A549 (cell line): ENCODE results near the gene PSMC5. TPM values are rescaled to one million over a fixed set of nuclear protein-coding genes. Genes with fewer than 3 reads are reported as not detected.
"Not testable (repeated sequence)": the region's sequence is repeated elsewhere in the genome, so short reads cannot be mapped to it uniquely, and the experiment has no call there.

Experiments
- ATAC-seq, 2 experiments: fragments of 200-7000 bp in 1 of 2; fragments of >200 bp in 1 of 2; cut with Nextera tagmentation in 1 of 2; cut with Tn5 transposase in 1 of 2; 3 replicates each; pipeline versions ENCODE4 v1.8.0 to v1.9.1; 2018 to 2020; ENCODE audit warnings: mild to moderate bottlenecking in 1 of 2, moderate library complexity in 1 of 2
- CTCF ChIA-PET: fragments of 300-600 bp; sonication (Branson Sonifier 250); formaldehyde crosslinking; extraction: SDS; loops from one replicate; lab custom pipeline; 2021; ENCODE audit warnings: antibody characterized with exemption, inconsistent platforms; lab: Yijun Ruan, JAX
- POLR2A ChIA-PET: fragments of 350-600 bp; formaldehyde crosslinking; extraction: SDS; loops from one replicate; lab custom pipeline; 2021; ENCODE audit warnings: antibody characterized with exemption, inconsistent platforms; lab: Yijun Ruan, JAX
- DNase-seq, 2 experiments: peaks; one replicate each; pipeline versions ENCODE4 v3.0.0 to v3.0.0-alpha.2; 2011 to 2016; ENCODE audit warnings: low read depth in 1 of 2, low spot score in 1 of 2
- FAIRE-seq: peaks from 2 replicates; lab custom pipeline; 2011; peaks lifted over from hg19 to GRCh38; lab: Jason Lieb, UNC
- H3K27ac ChIP-seq, 2 experiments: fragments of >200 bp; sonication (Bioruptor Twin); formaldehyde crosslinking; 3 replicates each; pipeline ENCODE4 v1.5.1; 2016 to 2017
- H3K4me1 ChIP-seq: fragments of >200 bp; sonication (Bioruptor Twin); formaldehyde crosslinking; 3 replicates; pipeline ENCODE4 v1.6.1; 2016
- H3K4me2 ChIP-seq: fragments of >200 bp; sonication (Bioruptor Twin); formaldehyde crosslinking; 3 replicates; pipeline ENCODE4 v1.6.1; 2016
- H3K4me3 ChIP-seq: fragments of >200 bp; sonication (Bioruptor Twin); formaldehyde crosslinking; 3 replicates; pipeline ENCODE4 v1.5.1; 2016
- H3K9me3 ChIP-seq: fragments of >200 bp; sonication (Bioruptor Twin); formaldehyde crosslinking; 3 replicates; pipeline ENCODE4 v1.6.1; 2016
- CBX8 ChIP-seq: fragments of 200-600 bp; sonication (generic); IDR thresholded peaks from 2 replicates; pipeline ENCODE4 v1.6.1; 2016
- EHF ChIP-seq: fragments of 250-450 bp; sonication (Bioruptor Pico); IDR thresholded peaks from 2 replicates; pipeline ENCODE4 v1.5.0; 2020; ENCODE audit warnings: mild to moderate bottlenecking
- ESRRA ChIP-seq: fragments of 150-350 bp; IDR thresholded peaks from 2 replicates; pipeline ENCODE4 v1.6.1; 2014; ENCODE audit warnings: mild to moderate bottlenecking, low read length, borderline replicate concordance
- GATA3 ChIP-seq: IDR thresholded peaks from 2 replicates; pipeline ENCODE4 v1.6.1; 2012; ENCODE audit warnings: borderline replicate concordance
- HOXB13 ChIP-seq: fragments of 250-450 bp; sonication (Bioruptor Pico); IDR thresholded peaks from 2 replicates; pipeline ENCODE4 v1.5.0; 2020; ENCODE audit warnings: low read depth, mild to moderate bottlenecking, moderate library complexity
- JUNB ChIP-seq: fragments of >200 bp; sonication (Bioruptor Twin); formaldehyde crosslinking; IDR thresholded peaks from 2 replicates; pipeline ENCODE4 v1.6.1; 2016
- KDM1A ChIP-seq: fragments of 200-600 bp; sonication (generic); IDR thresholded peaks from 2 replicates; pipeline ENCODE4 v1.6.1; 2016; ENCODE audit warnings: low read depth, mild to moderate bottlenecking
- MAZ ChIP-seq: fragments of 150-350 bp; IDR thresholded peaks from 2 replicates; pipeline ENCODE4 v1.6.1; 2014; ENCODE audit warnings: antibody characterized with exemption, low read depth, low read length, borderline replicate concordance
- MYC ChIP-seq: IDR thresholded peaks from 2 replicates; pipeline ENCODE4 v1.6.1; 2012; ENCODE audit warnings: mild to moderate bottlenecking, inconsistent platforms, low read length, improper control_type of control experiment, borderline replicate concordance
- NFE2L2 ChIP-seq: fragments of 150-350 bp; conservative IDR thresholded peaks from 2 replicates; pipeline ENCODE4 v1.6.1; 2014; ENCODE audit warnings: low read length
- POLR2A ChIP-seq: IDR thresholded peaks from 2 replicates; pipeline ENCODE4 v1.6.1; 2012; ENCODE audit warnings: mild to moderate bottlenecking, low read length
- RARB ChIP-seq: fragments of 250-450 bp; sonication (Bioruptor Pico); IDR thresholded peaks from 2 replicates; pipeline ENCODE4 v1.8.0; 2021; ENCODE audit warnings: mild to moderate bottlenecking, moderate library complexity
- RCOR1 ChIP-seq: fragments of 150-350 bp; IDR thresholded peaks from 2 replicates; pipeline ENCODE4 v1.6.1; 2014; ENCODE audit warnings: antibody characterized with exemption, low read length, low read depth
- RFX5 ChIP-seq: fragments of 450-650 bp; IDR thresholded peaks from 2 replicates; pipeline ENCODE4 v1.7.1; 2014; ENCODE audit warnings: antibody characterized with exemption, mild to moderate bottlenecking, moderate library complexity
- RNF2 ChIP-seq: fragments of 200-600 bp; sonication (generic); IDR thresholded peaks from 2 replicates; pipeline ENCODE4 v1.6.1; 2016; ENCODE audit warnings: low read depth, mild to moderate bottlenecking, antibody characterized with exemption, moderate library complexity, borderline replicate concordance
- SMC3 ChIP-seq: fragments of >200 bp; sonication (Bioruptor Twin); formaldehyde crosslinking; IDR thresholded peaks from 3 replicates; pipeline ENCODE4 v1.6.1; 2018; ENCODE audit warnings: inconsistent platforms
- TFCP2L1 ChIP-seq: fragments of 250-450 bp; sonication (Bioruptor Pico); IDR thresholded peaks from 2 replicates; pipeline ENCODE4 v1.5.0; 2021; ENCODE audit warnings: mild to moderate bottlenecking
- TP53 ChIP-seq: fragments of 250-450 bp; sonication (Bioruptor Pico); IDR thresholded peaks from 2 replicates; pipeline ENCODE4 v1.5.0; 2021; ENCODE audit warnings: mild to moderate bottlenecking, moderate library complexity
- ZNF302 ChIP-seq: fragments of 250-450 bp; sonication (Bioruptor Pico); IDR thresholded peaks from 2 replicates; pipeline ENCODE4 v1.9.0; 2021; ENCODE audit warnings: inconsistent platforms, mild to moderate bottlenecking, moderate library complexity
- WGBS: methylation state at CpG from one replicate; pipeline ENCODE4 v1.1.6; 2017; ENCODE audit errors: missing lambda C conversion rate; 5-methylcytosine and 5-hydroxymethylcytosine counted together
- polyA plus RNA-seq, 4 experiments: library from polyadenylated mRNA; depleted of rRNA in 3 of 4; stranded (reverse); fragments of >200 nt; fragmentation: RNase III in 1 of 4; extraction: RNeasy Plus Mini Kit Qiagen cat#74134 plus additional on column Dnase treatment in 1 of 4; gene quantifications; 2 replicates in 3 of 4; 3 replicates in 1 of 4; pipeline ENCODE4 v1.2.3, GENCODE V29; 2011 to 2017
- TF ChIP-seq, protein P1 (sequence below): fragments of 150-350 bp; IDR thresholded peaks from 2 replicates; pipeline ENCODE4 v1.6.1; 2014; ENCODE audit warnings: low read depth, mild to moderate bottlenecking, low read length
- TF ChIP-seq, protein P2 (sequence below): IDR thresholded peaks from 2 replicates; pipeline ENCODE4 v1.6.1; 2012
- TF ChIP-seq, protein P3 (sequence below): fragments of 450-650 bp; IDR thresholded peaks from 2 replicates; pipeline ENCODE4 v1.6.1; 2014; ENCODE audit warnings: antibody characterized with exemption

Gene PSMC5
- polyA plus RNA-seq, 2 of the 4 experiments (the other 2 are of a cell fraction): 303 to 406 TPM

DNA sequence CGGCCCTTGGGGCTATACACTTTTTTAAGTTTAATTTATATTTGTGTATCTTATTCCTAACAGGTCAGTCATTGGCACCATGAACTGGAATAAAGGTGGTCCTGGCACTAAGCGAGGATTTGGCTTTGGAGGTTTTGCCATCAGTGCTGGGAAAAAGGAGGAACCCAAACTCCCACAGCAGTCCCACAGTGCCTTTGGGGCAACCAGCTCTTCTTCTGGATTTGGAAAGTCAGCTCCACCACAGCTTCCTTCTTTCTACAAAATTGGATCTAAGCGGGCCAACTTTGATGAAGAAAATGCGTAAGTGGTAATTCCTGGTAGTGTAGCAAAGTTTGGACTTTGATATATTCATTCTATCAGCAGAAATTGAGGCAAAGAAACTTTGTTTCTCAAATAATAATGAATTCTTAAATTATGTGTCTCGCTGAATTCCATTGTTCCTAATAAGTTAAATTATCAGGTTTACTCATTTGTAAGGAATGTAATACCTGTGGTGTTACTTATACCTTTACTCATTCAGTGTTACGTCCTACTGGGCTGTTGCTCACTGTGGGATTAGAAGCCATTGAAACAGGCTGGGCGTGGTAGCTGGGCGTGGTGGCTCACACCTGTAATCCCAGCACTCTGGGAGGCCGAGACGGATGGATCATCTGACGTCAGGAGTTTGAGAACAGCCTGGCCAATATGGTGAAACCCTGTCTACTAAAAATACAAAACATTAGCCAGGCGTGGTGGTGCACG, 40.1 kb upstream of the PSMC5 start:
- no peak overlapping the region for H3K4me3 ChIP-seq
- 94% methylated on average over 13 of the region's 13 CpGs for WGBS
- H3K4me1 ChIP-seq: peaks cover 18% of the 10 kb centered on the region; the same call in 2 of the 3 replicates
- ATAC-seq (no peak), FAIRE-seq (no peak), DNase-seq (no peak)
- POLR2A ChIA-PET: interaction anchor here (1.2 kb wide), 1 partner anchor 13 kb away, joined by 3 read pairs; the partner anchor contains the start of genes CCDC47 and DDX42
- H3K27ac ChIP-seq: no peak overlapping the region
- TF ChIP-seq GATA3: no peak
- no peak for TF ChIP-seq RNF2
- no peak for TF ChIP-seq KDM1A
- no peak for TF ChIP-seq RCOR1
- no peak for TF ChIP-seq ESRRA
- TF ChIP-seq TFCP2L1: no peak
- TF ChIP-seq, protein P1, sequence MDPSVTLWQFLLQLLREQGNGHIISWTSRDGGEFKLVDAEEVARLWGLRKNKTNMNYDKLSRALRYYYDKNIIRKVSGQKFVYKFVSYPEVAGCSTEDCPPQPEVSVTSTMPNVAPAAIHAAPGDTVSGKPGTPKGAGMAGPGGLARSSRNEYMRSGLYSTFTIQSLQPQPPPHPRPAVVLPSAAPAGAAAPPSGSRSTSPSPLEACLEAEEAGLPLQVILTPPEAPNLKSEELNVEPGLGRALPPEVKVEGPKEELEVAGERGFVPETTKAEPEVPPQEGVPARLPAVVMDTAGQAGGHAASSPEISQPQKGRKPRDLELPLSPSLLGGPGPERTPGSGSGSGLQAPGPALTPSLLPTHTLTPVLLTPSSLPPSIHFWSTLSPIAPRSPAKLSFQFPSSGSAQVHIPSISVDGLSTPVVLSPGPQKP: no peak
- TF ChIP-seq HOXB13: no peak
- no peak overlapping the region for H3K4me2 ChIP-seq
- CTCF ChIA-PET: interaction anchor here (1.6 to 2.0 kb wide), 2 partner anchors 11 to 34 kb away, joined by 3 to 9 read pairs; no protein-coding TSS in a partner anchor
- no peaks in the 10 kb centered on the region for H3K9me3 ChIP-seq

DNA sequence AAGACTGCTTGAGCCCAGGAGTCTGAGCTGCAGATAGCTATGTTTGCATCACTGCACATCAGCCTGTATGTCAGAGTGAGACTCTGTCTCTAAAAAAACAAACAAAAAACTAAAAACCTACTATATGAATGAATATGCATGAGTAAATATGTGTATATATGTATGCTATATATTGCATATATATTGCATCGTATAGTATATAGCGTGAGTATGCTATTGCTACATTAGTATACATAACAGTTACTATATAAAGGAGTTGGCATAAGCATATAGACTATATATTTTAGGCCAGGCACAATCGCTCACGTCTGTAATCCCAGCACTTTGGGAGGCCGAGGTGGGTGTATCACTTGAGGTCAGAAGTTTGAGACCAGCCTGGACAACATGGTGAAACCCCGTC, 37.2 kb upstream of the PSMC5 start:
- Histone ChIP-seq H3K4me1 (0 out of 3 replicates have a peak, but pooled peaks cover 4% of the 10 kb centered on the region), H3K4me2 (no peak overlapping the region), H3K27ac (no peak overlapping the region), H3K9me3 (no peaks in the 10 kb centered on the region), H3K4me3 (no peak overlapping the region)
- WGBS: 91% methylated on average over 6 of the region's 6 CpGs
- TF ChIP-seq MAZ (no peak), CBX8 (no peak), POLR2A (no peak), TP53 (no peak), ZNF302 (CRISPR knock-in tag) (no peak)
- ATAC-seq: no peak
- ChIA-PET CTCF (interaction anchor here (0.9 to 1.5 kb wide), 3 partner anchors 9 to 36 kb away, joined by 3 to 5 read pairs (median 4); no protein-coding TSS in a partner anchor), POLR2A (no interaction called here)
- DNase-seq: no peak
- FAIRE-seq: no peak

DNA sequence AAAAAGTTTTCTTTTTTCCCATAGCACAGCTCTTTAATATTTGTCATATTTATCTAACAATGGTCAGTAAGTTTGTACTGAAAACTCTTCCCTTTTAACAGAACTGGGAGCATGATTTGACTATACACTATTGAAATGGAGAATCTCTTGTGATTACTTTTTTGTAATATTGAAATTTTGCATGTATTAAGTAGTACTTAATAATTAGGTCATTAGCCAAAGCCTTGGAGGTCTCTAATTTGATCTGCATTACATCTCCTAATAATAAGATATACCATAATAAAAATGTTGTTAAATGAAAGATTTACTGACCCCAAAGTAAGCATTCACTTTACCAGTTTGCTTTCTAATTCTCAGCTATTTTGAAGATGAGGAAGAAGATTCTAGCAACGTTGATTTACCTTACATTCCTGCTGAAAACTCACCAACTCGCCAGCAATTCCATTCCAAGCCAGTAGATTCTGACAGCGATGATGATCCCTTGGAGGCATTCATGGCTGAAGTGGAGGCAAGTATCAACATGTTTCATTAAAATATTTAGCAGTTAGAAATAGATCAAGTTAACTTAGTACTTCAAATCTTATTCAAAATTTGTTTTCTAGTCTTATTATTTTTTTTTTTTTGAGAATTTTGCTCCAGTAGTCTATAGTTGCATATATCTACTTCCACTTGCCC, 35.0 kb upstream of the PSMC5 start:
- ChIA-PET POLR2A (interaction anchor here (1.0 kb wide), 1 partner anchor 19 kb away, joined by 3 read pairs; the partner anchor contains the start of genes CCDC47 and DDX42), CTCF (interaction anchor here (1.2 to 1.3 kb wide), 2 partner anchors 11 to 181 kb away, joined by 3 read pairs; no protein-coding TSS in a partner anchor)
- Histone ChIP-seq H3K4me1 (no peaks in the 10 kb centered on the region), H3K4me3 (no peak overlapping the region), H3K9me3 (no peaks in the 10 kb centered on the region), H3K27ac (no peak overlapping the region), H3K4me2 (no peak overlapping the region)
- ATAC-seq (no peak), DNase-seq (no peak), FAIRE-seq (no peak)
- no peak for TF ChIP-seq JUNB
- no peak for TF ChIP-seq SMC3
- no peak for TF ChIP-seq MYC
- TF ChIP-seq, protein P2, sequence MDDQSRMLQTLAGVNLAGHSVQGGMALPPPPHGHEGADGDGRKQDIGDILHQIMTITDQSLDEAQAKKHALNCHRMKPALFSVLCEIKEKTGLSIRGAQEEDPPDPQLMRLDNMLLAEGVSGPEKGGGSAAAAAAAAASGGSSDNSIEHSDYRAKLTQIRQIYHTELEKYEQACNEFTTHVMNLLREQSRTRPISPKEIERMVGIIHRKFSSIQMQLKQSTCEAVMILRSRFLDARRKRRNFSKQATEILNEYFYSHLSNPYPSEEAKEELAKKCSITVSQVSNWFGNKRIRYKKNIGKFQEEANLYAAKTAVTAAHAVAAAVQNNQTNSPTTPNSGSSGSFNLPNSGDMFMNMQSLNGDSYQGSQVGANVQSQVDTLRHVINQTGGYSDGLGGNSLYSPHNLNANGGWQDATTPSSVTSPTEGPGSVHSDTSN: no peak
- TF ChIP-seq RFX5: no peak
- TF ChIP-seq POLR2A: no peak
- no peak for TF ChIP-seq HOXB13
- TF ChIP-seq EHF (CRISPR knock-in tag): no peak
- TF ChIP-seq RARB: no peak
- no peak for TF ChIP-seq RNF2
- no peak for TF ChIP-seq NFE2L2
- TF ChIP-seq, protein P3, sequence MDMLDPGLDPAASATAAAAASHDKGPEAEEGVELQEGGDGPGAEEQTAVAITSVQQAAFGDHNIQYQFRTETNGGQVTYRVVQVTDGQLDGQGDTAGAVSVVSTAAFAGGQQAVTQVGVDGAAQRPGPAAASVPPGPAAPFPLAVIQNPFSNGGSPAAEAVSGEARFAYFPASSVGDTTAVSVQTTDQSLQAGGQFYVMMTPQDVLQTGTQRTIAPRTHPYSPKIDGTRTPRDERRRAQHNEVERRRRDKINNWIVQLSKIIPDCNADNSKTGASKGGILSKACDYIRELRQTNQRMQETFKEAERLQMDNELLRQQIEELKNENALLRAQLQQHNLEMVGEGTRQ: no peak
- WGBS: 88% methylated on average over 3 of the region's 3 CpGs

DNA sequence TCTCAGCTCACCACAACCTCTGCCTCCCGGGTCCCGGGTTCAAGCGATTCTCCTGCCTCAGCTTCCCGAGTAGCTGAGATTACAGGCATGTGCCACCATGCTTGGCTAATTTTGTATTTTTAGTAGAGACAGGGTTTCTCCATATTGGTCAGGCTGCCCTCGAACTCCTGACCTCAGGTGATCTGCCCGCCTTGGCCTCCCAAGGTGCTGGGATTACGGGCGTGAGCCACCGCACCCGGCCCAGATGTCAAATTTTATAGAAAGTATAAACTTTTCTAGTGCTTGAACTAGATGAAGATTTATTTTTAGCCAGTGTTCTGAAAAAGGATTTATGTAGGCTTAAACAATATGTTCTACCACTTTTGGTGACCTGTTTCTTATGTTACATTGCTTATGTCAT, 30.9 kb upstream of the PSMC5 start:
- H3K4me3 ChIP-seq, H3K4me1 ChIP-seq, FAIRE-seq, DNase-seq, H3K9me3 ChIP-seq, H3K4me2 ChIP-seq, ATAC-seq, H3K27ac ChIP-seq: not testable (repeated sequence)
- ChIA-PET CTCF (interaction anchor here (1.1 kb wide), 1 partner anchor 14 kb away, joined by 3 read pairs; no protein-coding TSS in a partner anchor), POLR2A (interaction anchor here (0.5 kb wide), 1 partner anchor 8 kb away, joined by 6 read pairs; no protein-coding TSS in a partner anchor)
- WGBS: 94% methylated on average over 10 of the region's 10 CpGs
